Measurements from ENCODE around the gene SLC1A7.

Gene SLC1A7

GRCh38 chr1:53073868-53074311 is 68.5 kb downstream of the SLC1A7 start:
- DNase-seq (ENCODE audit: low read depth) = no peak
- no peak overlapping the region for H3K4me3 ChIP-seq (ENCODE audit: low read depth, low read length)
- TF ChIP-seq CTCF (IDR thresholded peaks at IDR 0.05; ENCODE audit: control insufficient read depth, extremely low read depth, insufficient read depth) = no peak

GRCh38 chr1:53073287-53073686 is 69.2 kb downstream of the SLC1A7 start:
- no peak for TF ChIP-seq CTCF (IDR thresholded peaks at IDR 0.05; ENCODE audit: control insufficient read depth, extremely low read depth, insufficient read depth)
- no peak for DNase-seq (ENCODE audit: low read depth)
- no peak overlapping the region for H3K4me3 ChIP-seq (ENCODE audit: low read depth, low read length)

DNA sequence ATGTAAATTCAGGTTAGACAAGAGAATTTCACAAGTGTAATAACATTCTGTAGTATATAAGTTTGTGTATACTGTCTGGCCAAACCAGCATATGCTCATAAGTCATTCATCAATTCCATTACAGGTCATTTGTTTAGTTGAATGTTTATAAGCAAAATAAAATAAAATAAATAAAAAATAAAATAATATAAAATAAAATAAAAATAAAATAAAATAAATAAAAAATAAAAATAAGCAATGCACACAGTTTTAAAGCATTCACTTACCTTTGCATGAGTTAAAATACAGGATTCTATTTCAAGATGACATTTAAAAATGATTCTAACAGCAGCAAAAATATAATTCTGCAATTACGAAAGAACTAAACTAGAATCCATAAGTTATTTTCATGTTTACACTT is 70.5 kb downstream of the SLC1A7 start:
- no peak for DNase-seq (ENCODE audit: low read depth)
- H3K4me3 ChIP-seq (ENCODE audit: low read depth, low read length) = no peak overlapping the region
- no peak for TF ChIP-seq CTCF (IDR thresholded peaks at IDR 0.05; ENCODE audit: control insufficient read depth, extremely low read depth, insufficient read depth)

DNA sequence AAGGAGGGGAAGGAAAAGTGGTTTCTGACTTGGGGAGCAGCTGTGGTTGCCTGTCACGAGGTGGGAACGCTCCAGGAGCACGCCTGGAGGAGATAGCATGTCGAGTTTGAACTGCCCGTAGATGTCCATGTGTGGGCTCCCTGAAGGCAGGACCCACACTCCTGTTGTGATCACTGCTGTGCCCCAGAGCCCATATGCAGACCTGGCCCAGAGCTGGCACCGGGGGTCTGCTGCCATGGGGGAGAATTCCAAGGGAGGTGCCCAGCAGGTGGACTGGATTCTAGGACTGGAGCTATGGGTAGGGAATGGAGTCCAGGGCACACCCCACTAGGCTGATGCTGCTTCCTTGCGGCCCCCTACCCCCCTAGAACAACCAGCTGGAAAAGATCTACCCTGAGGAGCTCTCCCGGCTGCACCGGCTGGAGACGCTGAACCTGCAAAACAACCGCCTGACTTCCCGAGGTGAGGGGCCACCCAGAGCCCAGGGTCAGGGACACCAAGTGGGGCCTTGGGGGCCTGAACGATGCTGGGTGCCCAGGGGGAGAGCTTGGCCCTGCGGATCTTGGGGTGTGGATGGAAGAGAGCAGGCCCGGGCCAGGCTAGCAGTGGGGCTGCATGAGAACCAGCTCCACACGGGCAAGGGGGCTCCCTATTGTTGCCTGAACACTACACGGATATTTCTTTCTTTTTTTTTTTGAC is 71.1 kb downstream of the SLC1A7 start:
- no peak for TF ChIP-seq CTCF (IDR thresholded peaks at IDR 0.05; ENCODE audit: control insufficient read depth, extremely low read depth, insufficient read depth)
- no peak overlapping the region for H3K4me3 ChIP-seq (ENCODE audit: low read depth, low read length)
- DNase-seq (ENCODE audit: low read depth) = no peak

DNA sequence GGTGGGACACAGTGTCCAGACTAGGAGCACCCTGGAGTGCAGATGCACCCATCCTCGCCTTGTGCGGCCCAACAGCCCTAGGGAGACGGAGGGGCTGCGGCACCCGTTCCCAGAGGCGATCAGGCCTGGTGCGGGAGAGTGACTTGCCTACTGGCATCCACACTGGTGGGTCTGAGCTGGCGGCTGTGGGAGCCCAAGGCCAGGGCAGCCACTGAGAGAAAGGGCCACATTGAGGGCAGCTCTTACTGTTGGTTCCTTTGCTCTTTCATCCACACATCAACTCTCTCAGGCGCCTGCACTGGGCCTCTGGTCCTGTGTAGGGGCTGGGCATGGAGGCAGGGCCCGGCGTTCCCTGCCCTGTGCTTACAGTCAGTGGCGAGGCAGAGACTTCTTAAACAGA is 71.8 kb downstream of the SLC1A7 start:
- TF ChIP-seq CTCF (IDR thresholded peaks at IDR 0.05; ENCODE audit: control insufficient read depth, extremely low read depth, insufficient read depth) = no peak
- DNase-seq (ENCODE audit: low read depth) = no peak
- no peak overlapping the region for H3K4me3 ChIP-seq (ENCODE audit: low read depth, low read length)

- H3K4me3 ChIP-seq (ENCODE audit: low read depth, low read length) = no peak overlapping the region
- no peak for DNase-seq (ENCODE audit: low read depth)
- no peak for TF ChIP-seq CTCF (IDR thresholded peaks at IDR 0.05; ENCODE audit: control insufficient read depth, extremely low read depth, insufficient read depth)
Measured at GRCh38 chr1:53069663-53070327, 72.6 kb downstream of the SLC1A7 start.

Data from LNCaP clone FGC (cell line).